SK-N-SH (cell line): ENCODE measurements around the gene CKB. TPM values are rescaled to one million over a fixed set of nuclear protein-coding genes. Genes with fewer than 3 reads are reported as not detected.

Source experiments
- CTCF ChIA-PET: fragments of 300-600, 350-600 bp; formaldehyde crosslinking; extraction: SDS; loops from one replicate; lab custom pipeline; 2021; lab: Yijun Ruan, JAX
- POLR2A ChIA-PET: fragments of 350-600 bp; sonication (Branson Sonifier 250); formaldehyde crosslinking; extraction: SDS; loops from one replicate; lab custom pipeline; 2020; ENCODE audit warnings: antibody characterized with exemption, inconsistent platforms; lab: Yijun Ruan, JAX
- DNase-seq: peaks from one replicate; pipeline ENCODE4 v3.0.0; 2012
- H2AFZ ChIP-seq: fragments of 200-600 bp; sonication (generic); 2 replicates; pipeline ENCODE4 v1.8.1; 2016; ENCODE audit warnings: antibody characterized with exemption, mild to moderate bottlenecking, low read depth
- H3F3A ChIP-seq: fragments of 200-600 bp; sonication (generic); replicated peaks from 2 replicates; pipeline ENCODE3; 2016; ENCODE audit warnings: antibody characterized with exemption, mild to moderate bottlenecking; ENCODE audit not compliant: insufficient read depth
- H3K27ac ChIP-seq, 2 experiments: fragments of 200-500 bp in 1 of 2; fragments of 200-600 bp in 1 of 2; sonication (Bioruptor generic) in 1 of 2; sonication (generic), shearing (Covaris generic) in 1 of 2; 2 replicates each; pipeline versions ENCODE4 v1.5.1 to v1.6.1; 2014 to 2016; ENCODE audit warnings: low read depth in 2 of 2, inconsistent platforms in 1 of 2, low read length in 1 of 2, mild to moderate bottlenecking in 1 of 2, mixed read lengths in 1 of 2
- H3K27me3 ChIP-seq: fragments of 200-600 bp; sonication (generic), shearing (Covaris generic); 2 replicates; pipeline ENCODE4 v1.6.1; 2016; ENCODE audit warnings: mixed run types; ENCODE audit not compliant: insufficient read depth
- H3K36me3 ChIP-seq, 2 experiments: fragments of 200-500 bp in 1 of 2; fragments of 200-600 bp in 1 of 2; sonication (Bioruptor generic) in 1 of 2; sonication (generic) in 1 of 2; replicated peaks in 1 of 2; 2 replicates each; pipeline versions ENCODE3 to v1.5.1; 2014 to 2016; ENCODE audit warnings: low read length in 1 of 2, mild to moderate bottlenecking in 1 of 2; ENCODE audit not compliant: insufficient read depth in 2 of 2, control insufficient read depth in 1 of 2
- H3K4me1 ChIP-seq, 2 experiments: fragments of 200-500 bp in 1 of 2; fragments of 200-600 bp in 1 of 2; sonication (Bioruptor generic) in 1 of 2; sonication (generic), shearing (Covaris generic) in 1 of 2; 2 replicates each; pipeline versions ENCODE4 v1.5.1 to v1.6.1; 2014 to 2016; ENCODE audit warnings: low read depth in 1 of 2, low read length in 1 of 2, mixed run types in 1 of 2; ENCODE audit not compliant: insufficient read depth in 2 of 2, control insufficient read depth in 1 of 2
- H3K4me2 ChIP-seq: fragments of 200-600 bp; sonication (generic), shearing (Covaris generic); 2 replicates; pipeline ENCODE4 v1.6.1; 2017; ENCODE audit warnings: mixed run types
- H3K4me3 ChIP-seq, 2 experiments: fragments of 200-500 bp in 1 of 2; fragments of 200-600 bp in 1 of 2; sonication (Bioruptor generic) in 1 of 2; sonication (generic), shearing (Covaris generic) in 1 of 2; 2 replicates each; pipeline versions ENCODE4 v1.5.1 to v1.8.1; 2014 to 2016; ENCODE audit warnings: low read depth in 2 of 2, inconsistent platforms in 1 of 2, low read length in 1 of 2, mild to moderate bottlenecking in 1 of 2, mixed read lengths in 1 of 2, moderate library complexity in 1 of 2
- H3K79me2 ChIP-seq: fragments of 200-600 bp; sonication (generic); 2 replicates; pipeline ENCODE4 v1.8.1; 2017; ENCODE audit warnings: mild to moderate bottlenecking; ENCODE audit not compliant: insufficient read depth
- H3K9ac ChIP-seq: fragments of 200-600 bp; sonication (generic); 2 replicates; pipeline ENCODE4 v1.6.1; 2017; ENCODE audit warnings: mixed run types
- H3K9me2 ChIP-seq: fragments of 200-600 bp; sonication (generic); 2 replicates; pipeline ENCODE4 v1.6.1; 2017; ENCODE audit warnings: mixed run types
- H3K9me3 ChIP-seq: fragments of 200-600 bp; sonication (generic); 2 replicates; pipeline ENCODE4 v1.6.1; 2017; ENCODE audit warnings: mixed run types, mild to moderate bottlenecking, moderate library complexity
- H4K20me1 ChIP-seq: fragments of 200-600 bp; sonication (generic); 2 replicates; pipeline ENCODE4 v1.6.1; 2017; ENCODE audit warnings: mild to moderate bottlenecking, mixed run types; ENCODE audit not compliant: insufficient read depth
- CTCF ChIP-seq: fragments of 200-600 bp; sonication (generic); IDR thresholded peaks from 2 replicates; pipeline ENCODE4 v1.6.1; 2017; ENCODE audit warnings: antibody characterized with exemption, mild to moderate bottlenecking, moderate library complexity
- EZH2phosphoT487 ChIP-seq: fragments of 200-600 bp; sonication (generic); IDR thresholded peaks from 2 replicates; pipeline ENCODE4 v1.6.1; 2017; ENCODE audit warnings: low read depth, mixed run types, mild to moderate bottlenecking, antibody characterized with exemption, moderate library complexity, borderline replicate concordance
- FOSL2 ChIP-seq: IDR thresholded peaks from 2 replicates; pipeline ENCODE4 v1.4.0; 2012; ENCODE audit warnings: low read depth, mild to moderate bottlenecking, moderate library complexity, borderline replicate concordance
- FOXJ3 ChIP-seq: sonication (generic); formaldehyde crosslinking; IDR thresholded peaks from 2 replicates; pipeline ENCODE4 v1.5.1; 2020; ENCODE audit warnings: mild to moderate bottlenecking, missing genetic modification reagents
- FOXM1 ChIP-seq: IDR thresholded peaks from 2 replicates; pipeline ENCODE4 v1.4.0; 2012; ENCODE audit warnings: low read depth, mild to moderate bottlenecking
- GATA2 ChIP-seq: sonication (generic); formaldehyde crosslinking; IDR thresholded peaks from 2 replicates; pipeline ENCODE4 v1.5.0; 2020; ENCODE audit warnings: mild to moderate bottlenecking, missing genetic modification reagents
- MXI1 ChIP-seq: IDR thresholded peaks from 2 replicates; pipeline ENCODE4 v1.6.1; 2012; ENCODE audit warnings: mild to moderate bottlenecking, low read depth, low read length, improper control_type of control experiment
- NRF1 ChIP-seq: IDR thresholded peaks from 2 replicates; pipeline ENCODE4 v1.6.1; 2012; ENCODE audit warnings: low read depth, mild to moderate bottlenecking, low read length
- PBX3 ChIP-seq: IDR thresholded peaks from 2 replicates; pipeline ENCODE4; 2012
- POLR2AphosphoS5 ChIP-seq: IDR thresholded peaks from 2 replicates; pipeline ENCODE4 v1.6.1; 2012; ENCODE audit warnings: low read depth, low read length
- REST ChIP-seq: IDR thresholded peaks from 2 replicates; pipeline ENCODE4 v1.6.1; 2012; ENCODE audit warnings: mild to moderate bottlenecking, low read depth, low read length, moderate library complexity
- RXRA ChIP-seq: IDR thresholded peaks from 2 replicates; pipeline ENCODE4 v1.4.0; 2012; ENCODE audit warnings: low read depth, mild to moderate bottlenecking, borderline replicate concordance
- TAF1 ChIP-seq: IDR thresholded peaks from 2 replicates; pipeline ENCODE4 v1.6.1; 2012; ENCODE audit warnings: low read depth, mild to moderate bottlenecking, low read length, moderate library complexity, borderline replicate concordance
- TCF12 ChIP-seq: IDR thresholded peaks from 2 replicates; pipeline ENCODE4 v1.4.0; 2012
- TEAD4 ChIP-seq: IDR thresholded peaks from 2 replicates; pipeline ENCODE4 v1.4.0; 2012; ENCODE audit warnings: mild to moderate bottlenecking, borderline replicate concordance; ENCODE audit not compliant: insufficient read depth
- USF2 ChIP-seq: fragments of 150-350 bp; IDR thresholded peaks from 2 replicates; pipeline ENCODE4 v1.6.1; 2017; ENCODE audit warnings: antibody characterized with exemption, low read length, low read depth, borderline replicate concordance
- ZBTB33 ChIP-seq: IDR thresholded peaks from 2 replicates; pipeline ENCODE4 v1.4.0; 2012; ENCODE audit warnings: low read depth, borderline replicate concordance
- WGBS: methylation state at CpG from one replicate; pipeline ENCODE4 v1.1.6; 2017; ENCODE audit warnings: low lambda C conversion rate; 5-methylcytosine and 5-hydroxymethylcytosine counted together
- polyA plus RNA-seq, 3 experiments: library from polyadenylated mRNA; depleted of rRNA; stranded (reverse); fragments of >200 nt; gene quantifications; 2 replicates each; pipeline ENCODE4 v1.2.3, GENCODE V29; 2012

The CKB gene
- polyA plus RNA-seq, 1 of the 3 experiments (the other 2 are of a cell fraction) = 53.0 TPM

GRCh38 chr14:103532216-103533136 is 9.8 kb upstream of the CKB start (continued):
- TF ChIP-seq USF2 (no peak), TEAD4 (no peak)

GRCh38 chr14:103531421-103532215 is 9.0 kb upstream of the CKB start:
- Histone ChIP-seq H3K4me3 (no peak overlapping the region), H3K9me3 (no peaks in the 10 kb centered on the region), H3F3A (peaks cover 3% of the 10 kb centered on the region), H3K36me3 (peaks cover 0 to 32% of the 10 kb centered on the region in 2 experiments), H3K27me3 (no peaks in the 10 kb centered on the region), H3K9me2 (no peaks in the 10 kb centered on the region), H3K9ac (no peak overlapping the region), H3K4me1 (peaks cover 9 to 25% of the 10 kb centered on the region in 2 experiments; a peak in 1 of 4 replicates), H4K20me1 (peaks cover 9% of the 10 kb centered on the region; the same call in 1 of the 2 replicates), H3K4me2 (no peak overlapping the region), H2AFZ (no peak overlapping the region), H3K27ac (no peak overlapping the region), H3K79me2 (peaks cover 36% of the 10 kb centered on the region)
- no peak for DNase-seq
- CTCF ChIA-PET = interaction anchor here (0.6 to 8.5 kb wide), 4 partner anchors 10 to 326 kb away, joined by 3 to 52 read pairs (median 12); partner anchors contain the start of gene CKB
- WGBS = 86% methylated on average over 14 of the region's 15 CpGs
- POLR2A ChIA-PET = interaction anchor here (1.3 to 1.4 kb wide), 3 partner anchors 9 to 12 kb away, joined by 4 to 5 read pairs (median 4); partner anchors contain the start of gene CKB
- TF ChIP-seq ZBTB33 (no peak), FOXJ3 (CRISPR knock-in tag) (no peak), MXI1 (no peak), EZH2phosphoT487 (no peak), GATA2 (CRISPR knock-in tag) (no peak), TCF12 (no peak), TAF1 (no peak), NRF1 (no peak), FOSL2 (no peak), REST (no peak), CTCF (no peak), PBX3 (no peak), RXRA (no peak), POLR2AphosphoS5 (no peak), FOXM1 (no peak)
